ENCODE measurements around the gene PLCXD3.

The PLCXD3 gene

DNA sequence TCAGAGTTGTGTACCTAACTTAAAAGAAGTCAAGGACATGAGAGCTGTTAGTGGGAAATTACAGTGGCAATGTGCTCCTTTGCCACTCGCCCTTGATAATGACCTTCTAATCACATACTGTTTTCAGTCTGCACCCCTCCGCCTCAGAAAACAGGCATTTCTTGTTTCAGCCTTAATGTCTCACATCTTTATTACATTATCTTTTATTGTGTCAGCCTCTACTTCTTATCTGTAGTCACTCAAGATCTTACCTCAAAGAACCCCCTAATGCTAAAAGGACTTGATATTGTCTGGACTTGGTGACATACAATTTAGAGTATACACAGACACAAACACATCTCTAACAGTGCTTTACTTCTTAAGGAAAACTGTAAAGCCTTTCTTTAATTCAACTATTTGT, 97.9 kb downstream of the PLCXD3 start:
- DNase-seq, result no peak

DNA sequence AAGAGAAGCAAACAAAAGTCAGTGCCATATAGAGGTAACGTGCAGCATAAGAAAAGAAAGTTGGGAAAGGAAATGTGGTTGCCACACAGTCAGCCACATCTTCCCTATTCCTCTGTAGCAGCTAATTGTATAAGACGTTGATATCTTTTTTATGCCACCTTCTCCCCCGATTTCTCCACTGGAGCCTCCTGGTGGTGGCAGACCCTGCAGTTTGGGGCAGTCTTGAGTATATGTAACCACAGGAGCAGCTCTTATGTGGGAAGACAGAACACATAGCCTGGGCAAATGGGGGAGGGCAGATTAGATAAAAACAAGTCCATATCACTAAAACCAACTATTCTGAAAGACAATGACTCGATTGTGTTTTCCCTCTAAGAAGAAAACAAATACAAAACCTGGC, 99.7 kb downstream of the PLCXD3 start:
- no peak for DNase-seq

DNA sequence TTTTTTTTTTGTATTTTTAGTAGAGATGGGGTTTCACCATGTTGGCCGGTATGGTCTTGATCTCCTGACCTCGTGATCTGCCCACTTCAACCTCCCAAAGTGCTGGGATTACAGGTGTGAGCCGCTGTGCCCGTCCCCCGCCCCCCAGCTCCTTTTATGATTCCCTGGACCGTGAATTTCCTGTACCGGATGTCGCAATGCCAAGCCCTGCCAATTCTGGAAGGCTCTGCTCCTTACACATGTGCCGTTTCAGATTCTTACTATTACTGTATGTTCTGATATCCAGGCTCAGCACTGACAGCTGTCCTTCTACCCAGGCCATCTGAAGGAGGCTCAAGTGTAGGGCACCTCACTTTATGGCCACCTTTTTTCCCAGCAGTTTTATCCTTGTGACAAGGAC, 100.1 kb downstream of the PLCXD3 start:
- no peak for DNase-seq

DNA sequence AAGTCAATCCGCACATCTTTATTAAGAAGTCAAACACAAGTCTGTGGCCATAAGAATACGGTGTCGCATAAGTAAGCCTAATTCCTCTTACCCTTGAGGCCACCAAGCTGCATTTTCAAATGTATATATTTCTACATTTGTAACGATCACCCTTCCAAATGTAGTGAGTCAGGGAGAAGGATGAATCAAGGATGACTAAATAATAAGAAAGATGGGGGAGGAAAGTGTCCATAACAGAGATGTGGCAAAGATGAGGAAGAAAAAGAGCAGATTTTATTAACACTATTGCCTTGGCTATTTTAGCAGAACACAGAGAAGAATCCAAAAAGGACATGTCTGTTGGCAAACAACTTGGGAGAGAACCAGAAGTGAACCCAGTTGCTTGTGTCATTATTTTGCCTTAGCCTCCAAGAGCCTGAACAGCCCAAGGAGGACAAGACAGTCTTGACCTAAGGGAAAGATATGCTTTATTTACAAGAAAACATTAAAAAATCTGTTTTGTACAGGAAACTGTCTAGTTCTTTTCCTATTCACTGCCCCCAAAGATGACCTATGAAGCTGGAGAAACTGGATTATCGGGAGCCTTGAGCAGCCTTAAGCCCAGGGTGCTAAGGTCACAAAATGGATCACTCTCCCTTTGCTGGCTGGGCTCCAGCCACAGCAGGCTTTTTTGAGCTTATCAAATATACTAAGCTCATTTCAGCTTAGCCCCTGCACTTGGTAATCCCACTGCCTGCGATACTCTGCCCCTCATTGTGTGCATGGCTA, 101.5 kb downstream of the PLCXD3 start:
- peak; percentile 86 for DNase-seq

DNA sequence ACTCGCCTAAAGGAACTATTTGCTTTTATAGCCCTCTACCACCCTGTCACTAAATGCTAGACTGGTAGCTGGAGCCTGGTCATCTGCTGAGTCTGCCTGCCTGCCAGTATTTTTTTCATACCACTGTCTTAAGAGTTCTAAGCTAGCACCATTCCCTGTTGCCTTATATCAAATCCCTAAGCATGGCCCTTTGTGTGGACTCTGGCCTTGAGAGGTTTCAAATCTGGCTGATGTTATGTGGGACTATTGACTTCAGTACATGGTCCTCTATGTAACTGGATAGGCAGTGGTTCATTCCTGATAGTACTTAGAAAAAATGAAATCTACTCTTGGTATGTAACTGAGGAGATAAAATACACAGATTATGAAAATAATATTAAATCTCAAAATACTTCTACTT, 103.5 kb downstream of the PLCXD3 start:
- no peak for DNase-seq

DNA sequence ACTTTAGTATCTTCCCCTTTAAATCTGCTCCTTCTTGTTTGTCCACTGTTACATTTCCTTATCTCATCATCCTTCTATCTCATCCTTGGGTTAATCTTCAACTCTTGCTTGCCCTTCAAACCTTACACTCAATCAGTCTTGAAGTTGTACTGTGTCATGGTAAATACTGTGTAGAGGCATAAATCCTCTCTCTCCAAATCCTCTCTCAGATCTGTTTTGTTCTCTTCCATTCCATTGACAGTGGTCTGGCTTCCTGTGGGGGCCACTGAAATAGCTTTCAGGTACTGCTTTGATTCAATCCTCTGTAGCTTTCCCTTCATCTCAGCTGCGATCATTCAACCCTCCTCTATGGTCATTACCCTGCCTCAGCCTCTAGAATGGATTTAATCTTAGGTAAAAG, 104.0 kb downstream of the PLCXD3 start:
- DNase-seq, result no peak

DNA sequence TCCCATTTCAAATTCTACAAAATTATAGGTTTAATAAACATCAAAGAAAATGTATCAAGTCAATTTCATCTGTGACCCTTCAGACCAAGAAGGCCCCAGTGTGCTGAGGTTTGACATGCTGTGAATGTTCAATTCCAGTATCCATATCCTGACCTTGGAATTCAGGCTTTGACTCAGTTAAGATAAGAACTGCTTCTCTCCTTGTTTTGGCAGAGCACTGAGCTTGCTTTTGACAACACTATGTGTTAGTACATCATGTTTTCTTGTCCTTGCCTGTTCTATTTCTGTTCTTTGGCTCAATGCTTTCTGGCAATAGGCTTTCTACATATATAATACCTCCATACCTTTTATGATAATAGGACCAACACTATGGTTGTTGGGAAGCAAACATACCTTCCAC, 105.6 kb downstream of the PLCXD3 start:
- DNase-seq, result no peak

DNA sequence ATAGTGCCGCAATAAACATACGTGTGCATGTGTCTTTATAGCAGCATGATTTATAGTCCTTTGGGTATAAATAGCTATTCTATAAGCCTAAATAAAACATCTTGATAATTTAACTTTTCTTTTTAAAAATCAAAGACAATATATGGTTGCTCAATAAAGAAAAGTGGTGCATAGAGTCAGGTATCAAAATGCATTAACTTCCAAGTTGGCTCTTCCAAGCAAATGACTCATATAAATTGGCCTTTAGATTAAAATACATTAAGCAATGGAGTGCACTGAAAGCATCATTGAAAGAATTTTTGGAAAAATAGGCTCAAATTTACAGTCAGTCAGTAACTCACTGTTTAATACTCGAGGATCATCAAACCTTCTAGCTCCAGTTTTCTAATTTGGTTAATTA, 106.6 kb downstream of the PLCXD3 start:
- no peak for DNase-seq

DNA sequence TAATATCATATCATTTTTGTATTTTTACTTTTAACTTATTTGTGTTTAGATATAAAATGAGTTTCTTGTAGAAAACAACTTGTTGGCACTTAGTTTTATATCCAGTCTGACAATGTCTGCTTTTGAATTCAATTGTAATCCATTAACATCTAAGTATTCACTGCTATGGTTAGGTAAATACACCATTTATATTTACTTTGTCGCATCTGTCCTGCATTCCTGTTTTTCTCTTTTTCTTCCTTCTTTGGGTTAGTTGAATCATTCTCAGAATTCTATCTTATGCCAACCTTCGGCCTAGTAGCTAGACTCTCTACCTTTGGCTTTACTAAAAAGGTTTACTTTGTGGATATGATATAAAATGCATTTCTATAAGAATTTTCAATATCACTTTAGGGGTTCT, 107.6 kb downstream of the PLCXD3 start:
- no peak for DNase-seq

DNA sequence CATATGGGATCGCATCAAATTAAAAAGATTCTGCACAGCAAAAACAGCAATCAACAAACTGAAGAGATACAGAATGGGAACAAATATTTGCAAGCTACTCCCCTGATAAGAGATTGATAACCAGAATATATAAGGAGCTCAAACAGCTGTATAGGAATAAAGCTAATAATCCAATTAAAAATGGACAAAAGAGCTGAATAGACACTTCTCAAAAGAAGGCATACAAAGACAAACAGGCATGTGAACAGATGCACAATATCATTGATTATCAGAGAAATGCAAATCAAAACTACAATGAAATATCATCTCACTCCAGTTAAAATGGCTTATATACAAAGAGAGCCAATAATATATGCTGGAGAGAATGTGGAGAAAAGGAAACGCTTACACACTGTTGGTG, 110.6 kb downstream of the PLCXD3 start:
- DNase-seq, result no peak

DNA sequence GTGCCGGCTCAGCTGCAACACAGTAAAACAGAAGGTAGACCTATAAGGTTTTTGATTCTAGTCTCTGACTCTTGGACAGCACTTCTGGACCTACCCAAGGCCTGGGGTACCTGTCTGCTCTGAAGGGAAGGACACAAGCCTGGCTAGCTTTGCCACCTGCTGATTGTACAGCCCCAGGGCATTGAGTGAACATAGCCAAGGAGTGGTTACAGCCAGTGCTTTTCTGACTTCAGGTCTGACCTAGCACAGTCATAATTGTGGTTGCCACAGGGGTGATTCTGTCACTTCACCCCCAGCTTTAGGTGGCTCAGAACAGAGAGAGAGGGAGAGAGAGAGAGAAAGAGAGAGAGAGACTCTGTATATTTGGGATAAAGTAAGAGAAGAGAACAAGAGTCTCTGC, 118.4 kb downstream of the PLCXD3 start:
- no peak for DNase-seq

DNA sequence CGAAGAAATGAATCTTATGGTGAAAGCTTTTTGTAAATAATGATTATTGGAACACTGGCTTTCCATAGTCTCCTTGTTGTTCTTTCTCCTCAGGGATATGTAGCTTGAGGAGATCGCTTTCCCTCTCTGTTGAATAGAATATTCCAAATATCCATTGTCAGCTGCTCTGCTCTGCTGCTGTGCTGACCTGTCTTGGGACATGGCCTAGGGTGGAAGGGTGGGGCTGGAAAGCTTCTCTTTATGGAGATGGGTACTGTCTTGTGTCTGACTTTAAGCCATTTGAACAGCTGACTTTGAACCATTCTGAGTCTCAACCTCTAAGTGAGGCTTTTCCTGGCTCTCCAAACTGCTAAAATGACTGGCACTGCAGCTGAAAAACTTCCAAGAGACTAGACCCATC, 135.8 kb downstream of the PLCXD3 start:
- no peak for DNase-seq

DNA sequence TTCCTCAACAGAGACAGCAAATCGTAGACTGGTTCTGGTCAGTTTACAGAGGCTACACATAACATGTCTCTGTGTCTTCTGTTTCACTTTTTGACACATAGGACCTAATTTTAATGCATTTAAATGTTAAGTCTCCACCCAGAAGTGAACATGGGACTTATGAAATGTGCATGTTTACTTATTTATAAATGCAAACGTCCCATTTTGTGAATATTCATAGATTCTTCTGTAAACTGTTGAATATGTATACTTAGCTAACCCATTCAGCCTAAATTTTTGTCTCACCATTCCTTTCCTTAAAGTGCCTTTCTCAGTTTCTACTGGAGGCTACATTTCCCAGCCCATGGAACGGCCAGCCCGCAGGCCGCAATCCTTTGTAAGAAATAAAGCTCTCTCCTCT, 137.2 kb downstream of the PLCXD3 start:
- DNase-seq, result no peak

DNA sequence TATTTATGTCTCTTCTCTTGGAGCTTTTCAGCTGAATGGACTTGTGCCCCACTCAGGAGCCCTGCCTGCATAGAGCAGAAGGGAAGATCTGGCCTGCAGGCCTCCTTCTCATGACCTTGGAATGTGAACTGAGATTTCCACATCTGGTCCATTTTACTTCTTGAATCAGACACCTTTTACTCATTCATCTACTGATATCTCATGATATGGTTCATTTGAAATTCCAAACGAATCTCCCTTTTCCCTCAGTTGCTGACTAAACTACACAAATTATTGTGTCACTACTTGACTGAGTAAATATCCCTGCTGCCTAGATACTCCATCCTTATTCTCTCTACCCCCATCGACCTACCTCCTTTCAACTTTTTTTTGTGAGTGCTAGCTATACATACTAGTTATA, 138.7 kb downstream of the PLCXD3 start:
- peak; percentile 95 for DNase-seq

DNA sequence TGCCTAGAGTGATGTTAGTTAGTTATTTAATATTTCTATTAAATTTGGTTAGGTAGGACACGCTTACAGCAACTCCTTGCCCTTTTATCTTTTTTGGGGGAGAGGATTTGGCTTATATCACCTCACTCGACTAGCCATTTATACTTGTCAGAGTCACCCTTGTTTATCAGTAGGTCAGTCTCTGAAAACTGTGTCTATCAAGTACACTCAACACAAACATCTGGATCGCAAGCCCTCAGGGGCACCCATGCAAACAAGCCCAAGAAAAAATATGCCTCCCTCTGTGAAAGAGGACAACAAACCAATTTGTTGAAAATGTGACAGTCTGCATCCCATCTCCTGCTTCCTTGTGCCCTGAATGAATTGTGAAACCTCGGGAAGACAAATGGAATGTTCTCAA, 139.9 kb downstream of the PLCXD3 start:
- no peak for DNase-seq

DNA sequence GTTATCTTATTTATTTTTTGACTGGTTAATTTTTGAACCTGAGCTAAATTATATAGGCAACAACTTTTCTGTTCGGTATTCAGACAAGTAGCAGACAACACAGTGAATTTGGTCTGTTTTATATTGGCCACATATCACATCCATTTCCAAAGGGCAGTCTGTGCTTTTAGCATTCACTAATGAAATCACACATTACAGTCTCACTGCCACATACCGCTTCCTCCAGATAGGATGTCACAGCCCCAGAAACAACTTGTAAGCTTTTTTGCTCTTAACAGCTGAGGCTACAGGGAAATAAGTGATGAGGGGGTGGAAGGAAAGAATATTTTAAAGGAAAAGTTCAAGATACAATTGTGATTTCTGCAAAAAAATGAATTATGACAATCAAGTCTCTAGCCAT, 140.6 kb downstream of the PLCXD3 start:
- no peak for DNase-seq

DNA sequence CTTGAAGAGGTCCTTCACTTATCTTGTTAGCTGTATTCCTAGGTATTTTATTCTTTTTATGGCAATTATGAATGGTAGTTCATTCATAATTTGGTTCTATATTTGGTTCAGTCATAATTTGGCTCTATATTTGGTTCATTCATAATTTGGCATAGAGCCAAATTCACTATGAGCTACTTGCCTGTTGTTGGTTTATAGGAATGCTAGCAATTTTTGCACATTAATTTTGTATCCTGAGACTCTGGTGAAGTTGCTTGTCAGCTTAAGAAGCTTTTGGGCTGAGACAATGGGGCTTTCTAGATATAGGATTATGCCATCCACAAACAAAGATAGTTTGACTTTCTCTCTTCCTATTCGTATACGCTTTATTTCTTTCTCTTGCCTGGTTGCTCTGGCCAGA, 142.2 kb downstream of the PLCXD3 start:
- DNase-seq, result peak; percentile 35

DNA sequence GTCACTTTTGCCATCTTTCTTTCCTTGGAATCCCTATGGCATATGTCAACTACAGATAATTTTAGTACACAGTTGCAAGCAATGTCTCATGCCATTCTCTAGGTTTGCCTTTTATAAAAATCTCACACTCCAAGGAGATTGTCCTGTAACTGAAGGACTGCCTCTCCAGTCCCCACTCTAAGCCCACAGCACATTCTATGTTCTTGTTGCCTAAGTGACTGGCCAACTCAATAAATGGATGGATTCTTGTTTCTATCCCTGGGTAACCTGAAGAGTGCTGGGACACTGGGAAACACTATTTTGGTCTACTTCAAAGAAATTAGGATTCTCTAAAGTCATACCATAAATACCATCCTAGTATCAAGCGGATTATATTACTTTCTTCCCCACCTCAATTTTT, 145.0 kb downstream of the PLCXD3 start:
- no peak for DNase-seq

DNA sequence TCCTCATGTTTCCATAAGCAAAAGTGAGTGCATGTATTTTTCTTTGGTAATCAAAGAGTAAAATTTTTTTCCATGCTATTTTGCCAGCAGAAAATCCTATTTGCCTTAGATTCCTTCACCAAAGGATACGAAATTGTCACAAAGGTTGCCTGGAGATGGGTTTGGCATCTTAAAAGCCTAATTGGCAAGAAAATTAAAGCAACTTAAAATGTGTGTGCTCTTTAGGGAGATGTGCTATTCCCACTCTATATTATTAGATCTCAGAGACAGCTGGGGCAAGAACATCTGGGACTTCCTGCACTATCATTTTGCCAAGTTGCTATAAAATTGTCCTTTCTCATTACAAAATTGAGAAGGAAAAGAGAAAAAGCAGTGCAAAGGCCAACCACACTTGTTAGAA, 146.1 kb downstream of the PLCXD3 start:
- no peak for DNase-seq

DNA sequence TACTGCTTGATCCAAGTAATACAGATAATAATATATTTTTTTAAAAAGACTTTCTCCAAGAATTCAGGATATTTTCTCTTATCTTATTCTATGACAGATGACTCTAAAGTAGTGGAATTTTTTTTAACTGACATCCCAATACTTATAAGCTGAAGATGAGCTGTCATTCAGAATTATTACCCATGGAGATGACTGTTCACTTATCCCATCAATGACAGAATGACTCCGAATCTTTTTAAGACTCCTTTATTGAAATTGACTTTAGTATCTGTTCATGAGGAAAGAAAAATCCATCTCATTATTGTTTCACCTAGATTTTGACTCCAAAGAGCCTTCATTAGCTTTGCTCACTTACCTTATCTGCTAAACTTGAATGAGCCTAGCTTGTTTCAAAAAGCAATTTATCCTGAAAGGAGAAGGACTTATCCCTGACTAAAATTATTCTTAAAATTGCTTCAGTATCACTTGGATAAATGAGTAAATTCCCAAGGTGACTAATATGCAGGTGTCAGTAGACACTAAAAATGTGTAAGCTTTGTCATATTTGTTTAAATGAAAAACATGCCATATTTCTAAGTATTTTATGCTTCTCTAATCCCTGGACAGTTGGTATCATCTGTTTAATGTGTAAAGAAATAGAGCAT, 146.9 kb downstream of the PLCXD3 start:
- no peak for DNase-seq

DNA sequence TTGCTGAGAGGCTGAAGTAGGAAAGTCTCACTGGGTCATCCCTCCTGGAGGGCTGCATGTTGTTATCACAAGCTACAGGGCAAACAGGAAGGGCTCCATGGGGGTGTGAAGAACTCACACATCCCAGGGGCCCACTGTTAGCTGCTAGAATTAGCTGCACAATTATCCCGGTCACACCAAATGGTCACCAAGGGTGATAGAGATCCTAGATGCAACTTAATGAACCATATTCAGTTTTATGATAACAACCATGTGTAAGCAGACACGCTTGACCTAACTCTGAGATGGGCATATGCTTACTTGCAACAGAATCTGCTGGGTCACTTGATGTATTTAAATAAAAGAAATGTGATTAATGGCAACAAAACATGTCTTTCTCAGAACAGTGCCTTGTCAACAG, 153.6 kb downstream of the PLCXD3 start:
- no peak for DNase-seq

DNA sequence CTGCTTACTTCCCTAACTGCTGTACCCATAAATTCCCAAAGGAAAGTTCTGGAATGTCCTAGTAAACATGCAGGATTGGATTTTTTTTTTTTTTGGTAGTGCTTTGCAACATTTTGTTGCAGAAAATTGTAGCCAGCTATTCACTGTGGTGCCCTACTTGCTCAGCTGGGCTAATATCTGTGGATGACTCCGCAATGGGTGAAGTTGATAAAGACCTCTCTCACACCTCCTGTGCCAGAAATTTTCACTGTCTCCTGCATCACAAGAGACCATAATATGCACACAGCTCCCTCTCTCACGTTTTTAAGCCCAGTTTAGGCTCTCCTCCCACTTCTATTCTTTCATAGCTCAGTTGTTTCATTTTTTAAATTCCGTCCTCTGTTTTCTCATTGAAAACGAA, 160.6 kb downstream of the PLCXD3 start:
- no peak for DNase-seq

DNA sequence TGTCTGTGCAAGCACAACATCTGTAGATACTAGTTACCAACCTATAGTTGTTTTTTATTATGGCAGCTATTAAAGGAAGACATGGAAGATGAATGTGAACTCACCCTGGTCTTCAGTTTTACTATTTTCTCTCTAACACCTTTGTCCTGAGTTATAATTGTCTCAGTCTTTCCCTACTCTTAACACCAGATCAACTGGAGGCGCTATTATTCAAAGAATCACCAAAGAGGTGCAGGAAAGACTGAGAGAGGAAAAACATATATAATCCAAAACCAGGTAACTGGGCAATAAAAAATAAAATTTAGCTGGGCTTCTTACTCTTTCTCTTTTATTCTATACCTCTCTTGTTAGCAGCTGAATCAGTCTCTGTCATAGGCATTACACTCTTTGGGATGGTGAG, 162.8 kb downstream of the PLCXD3 start:
- DNase-seq, result no peak

DNA sequence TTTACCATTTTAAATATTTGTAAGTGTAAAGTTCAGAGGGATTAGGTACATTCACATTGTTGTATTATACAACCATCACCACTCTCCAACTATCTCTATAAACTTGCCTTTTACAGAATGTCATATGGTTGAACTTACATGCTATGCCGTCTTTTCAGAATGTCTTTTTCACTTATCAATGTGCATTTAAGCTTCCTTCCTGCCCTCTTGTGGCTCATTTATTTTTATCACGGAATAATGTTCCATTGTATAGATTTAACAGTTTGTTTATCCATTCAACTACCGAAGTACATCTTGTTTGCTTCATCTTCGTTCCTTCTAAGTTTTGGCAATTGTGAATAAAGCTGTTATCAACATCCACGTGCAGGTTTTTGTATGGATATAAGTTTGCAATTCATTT, 163.8 kb downstream of the PLCXD3 start:
- DNase-seq, result peak; percentile 43

DNA sequence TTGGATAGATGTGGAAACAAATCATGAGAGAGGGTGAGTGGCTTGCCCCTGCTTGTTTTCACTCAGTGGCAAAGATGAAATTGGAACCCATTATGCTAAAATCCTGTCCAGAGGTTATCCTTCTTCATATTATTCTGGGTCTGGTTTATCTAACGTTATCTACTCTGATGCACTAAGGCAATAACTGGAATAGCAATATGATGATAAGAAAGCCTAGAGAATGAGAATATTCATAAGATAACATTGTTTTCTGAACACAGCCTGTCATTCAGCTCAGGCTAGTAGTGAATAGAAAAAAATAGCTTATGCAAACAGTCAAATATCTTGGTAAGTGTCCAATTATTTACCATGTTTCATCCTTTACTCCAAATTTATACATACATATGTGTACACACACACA, 165.1 kb downstream of the PLCXD3 start:
- no peak for DNase-seq

All from HCEC 1CT (cell line).